Measurements from ENCODE around the gene MRPS23.
A peak's percentile ranks its signal among the peaks of the same experiment; 100 is the strongest.

MRPS23 gene

DNA sequence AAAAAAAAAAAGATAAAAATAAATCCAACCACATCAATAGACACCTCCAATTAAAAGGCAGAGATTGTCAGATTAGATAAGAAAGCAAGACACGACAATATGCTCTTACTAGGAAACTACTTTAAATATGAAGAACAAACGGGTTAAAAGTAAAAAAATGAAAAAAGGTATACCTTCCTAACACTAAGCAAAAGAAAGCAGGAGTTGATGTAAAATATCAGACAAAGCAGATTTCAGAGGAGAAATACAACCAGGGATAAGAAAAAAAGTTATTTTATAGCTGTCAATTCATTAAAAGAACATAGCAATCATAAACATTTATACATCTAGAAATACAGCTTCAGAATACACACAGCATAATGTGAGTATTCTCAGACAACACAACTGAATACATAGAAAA lies 55.0 kb downstream of the MRPS23 start:
- POLR2A ChIA-PET, result no interaction called here
- Histone ChIP-seq H3K4me1 (ENCODE audit: control insufficient read depth, insufficient read depth, low read length) (no peaks in the 10 kb centered on the region), H3K36me3 (ENCODE audit: control insufficient read depth in 2 of 2, insufficient read depth in 1 of 2, low read length in 2 of 2) (no peaks in the 10 kb centered on the region), H3K27ac (ENCODE audit: extremely low read depth, low read depth, low read length) (no peak overlapping the region), H3K9me3 (ENCODE audit: control insufficient read depth, insufficient read depth, low read depth, low read length) (no peaks in the 10 kb centered on the region), H3K4me3 (ENCODE audit: low read depth, low read length) (no peak overlapping the region)
- CTCF ChIA-PET, result interaction anchor here (0.6 to 2.6 kb wide), 3 partner anchors 11 to 594 kb away, joined by 3 to 18 read pairs (median 4); no protein-coding TSS in a partner anchor
- TF ChIP-seq ZNF707 (tag by site-specific recombination; IDR thresholded peaks at IDR 0.05) (no peak), TCF7L2 (IDR thresholded peaks at IDR 0.05; ENCODE audit: borderline replicate concordance, low read depth, low read length) (no peak), ZNF211 (tag by site-specific recombination; IDR thresholded peaks at IDR 0.05; ENCODE audit: low read depth) (0 out of 2 replicates have a peak, but pooled peaks have one; percentile 51)
- TF ChIP-seq, protein P1, sequence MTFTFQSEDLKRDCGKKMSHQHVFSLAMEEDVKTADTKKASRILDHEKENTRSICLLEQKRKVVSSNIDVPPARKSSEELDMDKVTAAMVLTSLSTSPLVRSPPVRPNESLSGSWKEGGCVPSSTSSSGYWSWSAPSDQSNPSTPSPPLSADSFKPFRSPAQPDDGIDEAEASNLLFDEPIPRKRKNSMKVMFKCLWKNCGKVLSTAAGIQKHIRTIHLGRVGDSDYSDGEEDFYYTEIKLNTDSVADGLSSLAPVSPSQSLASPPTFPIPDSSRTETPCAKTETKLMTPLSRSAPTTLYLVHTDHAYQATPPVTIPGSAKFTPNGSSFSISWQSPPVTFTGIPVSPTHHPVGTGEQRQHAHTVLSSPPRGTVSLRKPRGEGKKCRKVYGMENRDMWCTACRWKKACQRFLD (tag by site-specific recombination; IDR thresholded peaks at IDR 0.05), result no peak
- TF ChIP-seq, protein P2, sequence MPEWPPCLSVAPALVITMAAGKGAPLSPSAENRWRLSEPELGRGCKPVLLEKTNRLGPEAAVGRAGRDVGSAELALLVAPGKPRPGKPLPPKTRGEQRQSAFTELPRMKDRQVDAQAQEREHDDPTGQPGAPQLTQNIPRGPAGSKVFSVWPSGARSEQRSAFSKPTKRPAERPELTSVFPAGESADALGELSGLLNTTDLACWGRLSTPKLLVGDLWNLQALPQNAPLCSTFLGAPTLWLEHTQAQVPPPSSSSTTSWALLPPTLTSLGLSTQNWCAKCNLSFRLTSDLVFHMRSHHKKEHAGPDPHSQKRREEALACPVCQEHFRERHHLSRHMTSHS (tag by site-specific recombination; IDR thresholded peaks at IDR 0.05), result no peak

DNA sequence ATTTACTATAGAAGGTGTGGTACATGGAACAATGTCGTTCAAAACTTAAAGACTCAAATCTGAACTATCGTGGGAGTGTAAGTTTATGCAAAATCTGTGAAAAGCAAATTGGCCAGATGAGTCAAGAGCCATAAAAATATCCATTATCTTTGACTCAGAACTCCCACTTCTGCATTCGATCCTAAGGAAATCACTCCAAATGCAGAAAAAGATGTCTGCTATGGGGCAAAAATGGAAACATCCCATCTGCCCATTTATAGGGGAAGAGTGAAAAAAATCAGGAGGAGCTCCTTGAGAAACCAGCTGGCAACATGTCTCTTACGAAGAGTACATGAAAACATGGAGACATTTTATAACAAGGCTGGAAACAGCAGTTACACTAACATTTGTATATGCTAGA lies 61.1 kb downstream of the MRPS23 start:
- CTCF ChIA-PET, result interaction anchor here (0.5 to 2.0 kb wide), 3 partner anchors 16 to 292 kb away, joined by 3 to 18 read pairs (median 5); no protein-coding TSS in a partner anchor
- no peak overlapping the region for H3K4me3 ChIP-seq (ENCODE audit: low read depth, low read length)
- H3K4me1 ChIP-seq (ENCODE audit: control insufficient read depth, insufficient read depth, low read length), result no peaks in the 10 kb centered on the region
- H3K27ac ChIP-seq (ENCODE audit: extremely low read depth, low read depth, low read length), result no peak overlapping the region
- no peak for TF ChIP-seq REPIN1 (tag by site-specific recombination; IDR thresholded peaks at IDR 0.05; ENCODE audit: low read depth)
- no peak for TF ChIP-seq KLF1 (tag by site-specific recombination; IDR thresholded peaks at IDR 0.05)
- peak; percentile 41; the same call in 1 of the 2 replicates for TF ChIP-seq ZFHX2 (tag by site-specific recombination; conservative IDR thresholded peaks at IDR 0.05)
- no peak for TF ChIP-seq ZNF121 (tag by site-specific recombination; IDR thresholded peaks at IDR 0.05)
- TF ChIP-seq GFI1B (tag by site-specific recombination; IDR thresholded peaks at IDR 0.05), result peak; percentile 57; the same call in 1 of the 2 replicates
- POLR2A ChIA-PET, result no interaction called here
- H3K36me3 ChIP-seq (ENCODE audit: control insufficient read depth in 2 of 2, insufficient read depth in 1 of 2, low read length in 2 of 2), result no peaks in the 10 kb centered on the region
- H3K9me3 ChIP-seq (ENCODE audit: control insufficient read depth, insufficient read depth, low read depth, low read length), result no peaks in the 10 kb centered on the region

DNA sequence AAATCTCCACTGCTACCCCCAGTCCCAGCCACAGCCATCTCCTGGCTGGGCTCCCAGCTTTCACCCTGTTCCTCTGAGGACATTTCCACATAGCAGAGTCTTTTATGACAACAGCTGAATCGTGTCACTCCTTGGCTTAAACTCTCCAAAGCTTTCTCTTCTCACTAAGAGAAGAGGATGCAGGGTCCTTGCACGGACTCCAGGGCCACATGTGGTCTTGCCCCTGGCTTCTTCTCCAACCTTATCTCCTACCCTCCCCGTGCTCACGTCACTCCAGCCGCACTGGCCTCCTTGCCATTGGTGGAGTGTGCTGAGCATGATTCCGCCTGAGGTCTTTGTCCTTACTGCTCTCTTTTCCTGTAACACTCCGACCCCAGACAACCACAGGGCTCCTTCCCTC lies 64.8 kb downstream of the MRPS23 start:
- Histone ChIP-seq H3K27ac (ENCODE audit: extremely low read depth, low read depth, low read length) (no peak overlapping the region), H3K4me3 (ENCODE audit: low read depth, low read length) (no peak overlapping the region), H3K9me3 (ENCODE audit: control insufficient read depth, insufficient read depth, low read depth, low read length) (no peaks in the 10 kb centered on the region), H3K4me1 (ENCODE audit: control insufficient read depth, insufficient read depth, low read length) (peaks cover 3% of the 10 kb centered on the region; the same call in 1 of the 2 replicates), H3K36me3 (ENCODE audit: control insufficient read depth in 2 of 2, insufficient read depth in 1 of 2, low read length in 2 of 2) (no peaks in the 10 kb centered on the region)
- no peak for TF ChIP-seq MYNN (tag by site-specific recombination; IDR thresholded peaks at IDR 0.05; ENCODE audit: borderline replicate concordance)
- no peak for TF ChIP-seq ZBTB17 (tag by site-specific recombination; IDR thresholded peaks at IDR 0.05)
- no peak for TF ChIP-seq ZNF777 (tag by site-specific recombination; IDR thresholded peaks at IDR 0.05; ENCODE audit: borderline replicate concordance)
- 0 out of 2 replicates have a peak, but pooled peaks have one; percentile 3 for TF ChIP-seq PRDM1 (tag by site-specific recombination; IDR thresholded peaks at IDR 0.05)
- no peak for TF ChIP-seq ZNF132 (tag by site-specific recombination; IDR thresholded peaks at IDR 0.05; ENCODE audit: borderline replicate concordance)
- no peak for TF ChIP-seq ZNF560 (tag by site-specific recombination; IDR thresholded peaks at IDR 0.05; ENCODE audit: borderline replicate concordance)
- TF ChIP-seq ZNF184 (tag by site-specific recombination; IDR thresholded peaks at IDR 0.05), result no peak
- TF ChIP-seq YY1 (tag by site-specific recombination; IDR thresholded peaks at IDR 0.05), result no peak
- TF ChIP-seq GLIS1 (tag by site-specific recombination; IDR thresholded peaks at IDR 0.05), result no peak
- no peak for TF ChIP-seq ZIC2 (tag by site-specific recombination; IDR thresholded peaks at IDR 0.05)
- TF ChIP-seq ZNF248 (tag by site-specific recombination; IDR thresholded peaks at IDR 0.05), result no peak
- TF ChIP-seq, protein P3, sequence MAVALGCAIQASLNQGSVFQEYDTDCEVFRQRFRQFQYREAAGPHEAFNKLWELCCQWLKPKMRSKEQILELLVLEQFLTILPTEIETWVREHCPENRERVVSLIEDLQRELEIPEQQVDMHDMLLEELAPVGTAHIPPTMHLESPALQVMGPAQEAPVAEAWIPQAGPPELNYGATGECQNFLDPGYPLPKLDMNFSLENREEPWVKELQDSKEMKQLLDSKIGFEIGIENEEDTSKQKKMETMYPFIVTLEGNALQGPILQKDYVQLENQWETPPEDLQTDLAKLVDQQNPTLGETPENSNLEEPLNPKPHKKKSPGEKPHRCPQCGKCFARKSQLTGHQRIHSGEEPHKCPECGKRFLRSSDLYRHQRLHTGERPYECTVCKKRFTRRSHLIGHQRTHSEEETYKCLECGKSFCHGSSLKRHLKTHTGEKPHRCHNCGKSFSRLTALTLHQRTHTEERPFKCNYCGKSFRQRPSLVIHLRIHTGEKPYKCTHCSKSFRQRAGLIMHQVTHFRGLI (tag by site-specific recombination; IDR thresholded peaks at IDR 0.05), result 0 out of 2 replicates have a peak, but pooled peaks have one; percentile 18
- POLR2A ChIA-PET, result no interaction called here
- CTCF ChIA-PET, result interaction anchor here (0.6 to 3.3 kb wide), 9 partner anchors 11 to 541 kb away, joined by 3 to 45 read pairs (median 15); no protein-coding TSS in a partner anchor
